ENCODE data around the gene WDFY4.

WDFY4 gene

GRCh38 chr10:48658243-48658974 lies 26.3 kb upstream of the WDFY4 start:
- Histone ChIP-seq H3K4me1 (ENCODE audit: control insufficient read depth, insufficient read depth, low read length) (peaks cover 5% of the 10 kb centered on the region), H3K4me3 (ENCODE audit: low read depth, low read length) (no peak overlapping the region), H3K36me3 (ENCODE audit: control insufficient read depth, insufficient read depth, low read length) (no peaks in the 10 kb centered on the region), H3K9me3 (ENCODE audit: control insufficient read depth, insufficient read depth, low read length) (no peaks in the 10 kb centered on the region), H3K9ac (ENCODE audit: low read depth, low read length) (no peak overlapping the region), H3K27me3 (ENCODE audit: control insufficient read depth, insufficient read depth, low read length) (peaks cover 30% of the 10 kb centered on the region)

GRCh38 chr10:48658975-48659269 lies 25.8 kb upstream of the WDFY4 start:
- H3K9ac ChIP-seq (ENCODE audit: low read depth, low read length), result no peak overlapping the region

GRCh38 chr10:48659790-48660189 lies 24.9 kb upstream of the WDFY4 start:
- Histone ChIP-seq H3K4me3 (ENCODE audit: low read depth, low read length) (no peak overlapping the region), H3K9me3 (ENCODE audit: control insufficient read depth, insufficient read depth, low read length) (no peaks in the 10 kb centered on the region), H3K36me3 (ENCODE audit: control insufficient read depth, insufficient read depth, low read length) (no peaks in the 10 kb centered on the region), H3K27me3 (ENCODE audit: control insufficient read depth, insufficient read depth, low read length) (peaks cover 23% of the 10 kb centered on the region), H3K4me1 (ENCODE audit: control insufficient read depth, insufficient read depth, low read length) (peaks cover 5% of the 10 kb centered on the region), H3K9ac (ENCODE audit: low read depth, low read length) (no peak overlapping the region)

More at GRCh38 chr10:48658975-48659269, 25.8 kb upstream of the WDFY4 start:
- Histone ChIP-seq H3K9me3 (ENCODE audit: control insufficient read depth, insufficient read depth, low read length) (no peaks in the 10 kb centered on the region), H3K4me3 (ENCODE audit: low read depth, low read length) (no peak overlapping the region), H3K36me3 (ENCODE audit: control insufficient read depth, insufficient read depth, low read length) (no peaks in the 10 kb centered on the region), H3K27me3 (ENCODE audit: control insufficient read depth, insufficient read depth, low read length) (peaks cover 27% of the 10 kb centered on the region), H3K4me1 (ENCODE audit: control insufficient read depth, insufficient read depth, low read length) (peaks cover 5% of the 10 kb centered on the region)

- H3K36me3 ChIP-seq (ENCODE audit: control insufficient read depth, insufficient read depth, low read length), result no peaks in the 10 kb centered on the region
- peaks cover 4% of the 10 kb centered on the region for H3K4me1 ChIP-seq (ENCODE audit: control insufficient read depth, insufficient read depth, low read length)
- peaks cover 16% of the 10 kb centered on the region for H3K27me3 ChIP-seq (ENCODE audit: control insufficient read depth, insufficient read depth, low read length)
- no peaks in the 10 kb centered on the region for H3K9me3 ChIP-seq (ENCODE audit: control insufficient read depth, insufficient read depth, low read length)
- no peak overlapping the region for H3K4me3 ChIP-seq (ENCODE audit: low read depth, low read length)
- no peak overlapping the region for H3K9ac ChIP-seq (ENCODE audit: low read depth, low read length)
Observed at GRCh38 chr10:48661441-48661840, 23.2 kb upstream of the WDFY4 start.

- no peaks in the 10 kb centered on the region for H3K36me3 ChIP-seq (ENCODE audit: control insufficient read depth, insufficient read depth, low read length)
- H3K9ac ChIP-seq (ENCODE audit: low read depth, low read length), result no peak overlapping the region
- H3K27me3 ChIP-seq (ENCODE audit: control insufficient read depth, insufficient read depth, low read length), result no peaks in the 10 kb centered on the region
- H3K9me3 ChIP-seq (ENCODE audit: control insufficient read depth, insufficient read depth, low read length), result no peaks in the 10 kb centered on the region
- H3K4me3 ChIP-seq (ENCODE audit: low read depth, low read length), result no peak overlapping the region
- peaks cover 3% of the 10 kb centered on the region for H3K4me1 ChIP-seq (ENCODE audit: control insufficient read depth, insufficient read depth, low read length)
Observed at GRCh38 chr10:48667960-48668590, 16.6 kb upstream of the WDFY4 start.

- Histone ChIP-seq H3K9me3 (ENCODE audit: control insufficient read depth, insufficient read depth, low read length) (no peaks in the 10 kb centered on the region), H3K36me3 (ENCODE audit: control insufficient read depth, insufficient read depth, low read length) (no peaks in the 10 kb centered on the region), H3K4me1 (ENCODE audit: control insufficient read depth, insufficient read depth, low read length) (peaks cover 3% of the 10 kb centered on the region), H3K4me3 (ENCODE audit: low read depth, low read length) (peak overlapping the region; percentile 43), H3K27me3 (ENCODE audit: control insufficient read depth, insufficient read depth, low read length) (no peaks in the 10 kb centered on the region), H3K9ac (ENCODE audit: low read depth, low read length) (no peak overlapping the region)
Observed at GRCh38 chr10:48670978-48671913, 13.4 kb upstream of the WDFY4 start.

- Histone ChIP-seq H3K9ac (ENCODE audit: low read depth, low read length) (no peak overlapping the region), H3K9me3 (ENCODE audit: control insufficient read depth, insufficient read depth, low read length) (no peaks in the 10 kb centered on the region), H3K4me3 (ENCODE audit: low read depth, low read length) (peak overlapping the region; percentile 43), H3K4me1 (ENCODE audit: control insufficient read depth, insufficient read depth, low read length) (peaks cover 3% of the 10 kb centered on the region), H3K36me3 (ENCODE audit: control insufficient read depth, insufficient read depth, low read length) (no peaks in the 10 kb centered on the region), H3K27me3 (ENCODE audit: control insufficient read depth, insufficient read depth, low read length) (no peaks in the 10 kb centered on the region)
Observed at GRCh38 chr10:48671914-48672595, 12.6 kb upstream of the WDFY4 start.

- Histone ChIP-seq H3K27me3 (ENCODE audit: control insufficient read depth, insufficient read depth, low read length) (no peaks in the 10 kb centered on the region), H3K4me1 (ENCODE audit: control insufficient read depth, insufficient read depth, low read length) (peaks cover 3% of the 10 kb centered on the region)
Observed at GRCh38 chr10:48672596-48673265, 11.9 kb upstream of the WDFY4 start.

GRCh38 chr10:48677625-48678024 lies 7.0 kb upstream of the WDFY4 start:
- Histone ChIP-seq H3K36me3 (ENCODE audit: control insufficient read depth, insufficient read depth, low read length) (no peaks in the 10 kb centered on the region), H3K9me3 (ENCODE audit: control insufficient read depth, insufficient read depth, low read length) (no peaks in the 10 kb centered on the region), H3K4me3 (ENCODE audit: low read depth, low read length) (no peak overlapping the region), H3K9ac (ENCODE audit: low read depth, low read length) (no peak overlapping the region), H3K4me1 (ENCODE audit: control insufficient read depth, insufficient read depth, low read length) (no peaks in the 10 kb centered on the region), H3K27me3 (ENCODE audit: control insufficient read depth, insufficient read depth, low read length) (no peaks in the 10 kb centered on the region)

More at GRCh38 chr10:48672596-48673265, 11.9 kb upstream of the WDFY4 start:
- Histone ChIP-seq H3K36me3 (ENCODE audit: control insufficient read depth, insufficient read depth, low read length) (no peaks in the 10 kb centered on the region), H3K9ac (ENCODE audit: low read depth, low read length) (no peak overlapping the region), H3K9me3 (ENCODE audit: control insufficient read depth, insufficient read depth, low read length) (no peaks in the 10 kb centered on the region), H3K4me3 (ENCODE audit: low read depth, low read length) (no peak overlapping the region)

- Histone ChIP-seq H3K9me3 (ENCODE audit: control insufficient read depth, insufficient read depth, low read length) (no peaks in the 10 kb centered on the region), H3K4me3 (ENCODE audit: low read depth, low read length) (no peak overlapping the region), H3K4me1 (ENCODE audit: control insufficient read depth, insufficient read depth, low read length) (no peaks in the 10 kb centered on the region), H3K27me3 (ENCODE audit: control insufficient read depth, insufficient read depth, low read length) (no peaks in the 10 kb centered on the region), H3K9ac (ENCODE audit: low read depth, low read length) (no peak overlapping the region), H3K36me3 (ENCODE audit: control insufficient read depth, insufficient read depth, low read length) (no peaks in the 10 kb centered on the region)
Observed at GRCh38 chr10:48678041-48678440, 6.6 kb upstream of the WDFY4 start.

- H3K4me1 ChIP-seq (ENCODE audit: control insufficient read depth, insufficient read depth, low read length), result no peaks in the 10 kb centered on the region
- H3K4me3 ChIP-seq (ENCODE audit: low read depth, low read length), result no peak overlapping the region
- H3K36me3 ChIP-seq (ENCODE audit: control insufficient read depth, insufficient read depth, low read length), result no peaks in the 10 kb centered on the region
- H3K9me3 ChIP-seq (ENCODE audit: control insufficient read depth, insufficient read depth, low read length), result no peaks in the 10 kb centered on the region
- H3K27me3 ChIP-seq (ENCODE audit: control insufficient read depth, insufficient read depth, low read length), result no peaks in the 10 kb centered on the region
- H3K9ac ChIP-seq (ENCODE audit: low read depth, low read length), result no peak overlapping the region
Observed at GRCh38 chr10:48681740-48682139, 2.9 kb upstream of the WDFY4 start.

Data from iPS-15b (cell line).